B cell (primary cell): Measurements from ENCODE around the gene UNC5A. TPM values are rescaled to one million over a fixed set of nuclear protein-coding genes. Genes with fewer than 3 reads are reported as not detected.

ENCODE experiments used
- ATAC-seq: fragments of 200-7000 bp; cut with Tn5 transposase; one replicate; pipeline ENCODE4 v1.10.0; 2021; ENCODE audit warnings: low read depth, mild to moderate bottlenecking, moderate number of reproducible peaks, moderate library complexity
- CTCF ChIA-PET: fragments of 350-600 bp; sonication (Branson Sonifier 250); formaldehyde crosslinking; loops from one replicate; lab custom pipeline; 2021; ENCODE audit warnings: antibody characterized with exemption, inconsistent platforms; lab: Charles Lee
- POLR2A ChIA-PET: fragments of 350-600 bp; sonication (Branson Sonifier 250); formaldehyde crosslinking; loops from one replicate; lab custom pipeline; 2021; ENCODE audit warnings: antibody characterized with exemption; lab: Charles Lee
- DNase-seq: peaks from one replicate; pipeline ENCODE4 v3.0.0; 2013
- H2AFZ ChIP-seq: 2 replicates; pipeline ENCODE4 v1.6.1; 2012; ENCODE audit warnings: mild to moderate bottlenecking, low read depth, low read length; ENCODE audit not compliant: insufficient read depth, poor library complexity, severe bottlenecking
- H3K27ac ChIP-seq, 2 donors: 1 replicate in 1 of 2; 2 replicates in 1 of 2; pipeline ENCODE4 v1.5.1; 2012 to 2013; ENCODE audit warnings: low read length in 2 of 2, mild to moderate bottlenecking in 2 of 2, moderate library complexity in 1 of 2
- H3K27me3 ChIP-seq, 4 experiments: fragments of 200-600 bp in 1 of 4; sonication (generic) in 1 of 4; replicated peaks in 1 of 4; 1 replicate in 2 of 4; 2 replicates in 2 of 4; pipeline versions ENCODE4 v1.6.1 to v1.7.0; 2013 to 2016; ENCODE audit warnings: low read length in 3 of 4, mild to moderate bottlenecking in 2 of 4, mixed read lengths in 1 of 4, moderate library complexity in 1 of 4; ENCODE audit not compliant: insufficient read depth in 4 of 4, control insufficient read depth in 3 of 4; ENCODE audit errors: control extremely low read depth in 1 of 4
- H3K36me3 ChIP-seq, 2 experiments: replicated peaks in 1 of 2; 1 replicate in 1 of 2; 2 replicates in 1 of 2; pipeline versions ENCODE4 v1.6.1 to v1.7.1; 2013; ENCODE audit warnings: low read length in 1 of 2; ENCODE audit not compliant: insufficient read depth in 2 of 2, control insufficient read depth in 1 of 2; ENCODE audit errors: control extremely low read depth in 1 of 2, extremely low read depth in 1 of 2
- H3K4me1 ChIP-seq, 2 donors: fragments of 200-600 bp in 1 of 2; sonication (generic) in 1 of 2; 1 replicate in 1 of 2; 2 replicates in 1 of 2; pipeline versions ENCODE4 v1.5.1 to v1.6.1; 2013 to 2017; ENCODE audit warnings: low read length in 2 of 2; ENCODE audit not compliant: control insufficient read depth in 2 of 2, insufficient read depth in 2 of 2
- H3K4me2 ChIP-seq: replicated peaks from 2 replicates; pipeline ENCODE3; 2012; ENCODE audit warnings: mild to moderate bottlenecking, low read depth, low read length; ENCODE audit not compliant: poor library complexity, severe bottlenecking
- H3K4me3 ChIP-seq, 5 experiments: fragments of 200-600 bp in 1 of 5; sonication (generic) in 1 of 5; 1 replicate in 3 of 5; 2 replicates in 2 of 5; pipeline versions ENCODE4 v1.5.1 to v1.7.0; 2011 to 2016; ENCODE audit warnings: low read length in 4 of 5, mild to moderate bottlenecking in 4 of 5, low read depth in 2 of 5, control low read depth in 1 of 5, moderate library complexity in 1 of 5; ENCODE audit not compliant: insufficient read depth in 1 of 5; ENCODE audit errors: control extremely low read depth in 1 of 5, extremely low read depth in 1 of 5
- H3K79me2 ChIP-seq: fragments of 200-600 bp; sonication (generic); one replicate; pipeline ENCODE4 v1.6.0; 2016; ENCODE audit warnings: low read length; ENCODE audit not compliant: control insufficient read depth, insufficient read depth
- H3K9ac ChIP-seq: fragments of 200-600 bp; sonication (generic); 2 replicates; pipeline ENCODE4 v1.6.1; 2017; ENCODE audit warnings: mild to moderate bottlenecking, low read length, moderate library complexity
- H3K9me3 ChIP-seq, 3 donors: one replicate each; pipeline versions ENCODE4 v1.6.1 to v1.7.1; 2013; ENCODE audit warnings: low read length in 2 of 3; ENCODE audit not compliant: control insufficient read depth in 2 of 3, insufficient read depth in 1 of 3; ENCODE audit errors: control extremely low read depth in 1 of 3
- H4K20me1 ChIP-seq: 2 replicates; pipeline ENCODE4 v1.6.0; 2012; ENCODE audit warnings: mild to moderate bottlenecking, low read length; ENCODE audit not compliant: insufficient read depth, control insufficient read depth, poor library complexity, severe bottlenecking
- H3K27ac Mint-ChIP-seq: one replicate; pipeline ENCODE4 v1.8.0; 2021; ENCODE audit warnings: mixed read lengths
- H3K27me3 Mint-ChIP-seq: one replicate; pipeline ENCODE4 v1.8.0; 2021; ENCODE audit warnings: mixed read lengths
- H3K4me1 Mint-ChIP-seq: one replicate; pipeline ENCODE4 v1.8.0; 2021; ENCODE audit warnings: mixed read lengths
- H3K4me3 Mint-ChIP-seq: one replicate; pipeline ENCODE4 v1.8.0; 2021; ENCODE audit warnings: mixed read lengths
- H3K9me3 Mint-ChIP-seq: one replicate; pipeline ENCODE4 v1.8.0; 2022; ENCODE audit warnings: mixed read lengths; ENCODE audit not compliant: insufficient read depth
- EZH2 ChIP-seq: IDR thresholded peaks from 2 replicates; pipeline ENCODE4 v1.6.1; 2012; ENCODE audit warnings: borderline replicate concordance, low read depth, mild to moderate bottlenecking, moderate library complexity, low read length; ENCODE audit not compliant: insufficient read depth, poor library complexity, severe bottlenecking
- WGBS: methylation state at CpG from one replicate; pipeline ENCODE4 v1.1.5; 2013; ENCODE audit warnings: missing lambda C conversion rate; ENCODE audit not compliant: insufficient coverage; 5-methylcytosine and 5-hydroxymethylcytosine counted together
- intact Hi-C: fragments of 100-400 bp; cut with micrococcal nuclease; formaldehyde crosslinking; loops from one replicate; pipeline ENCODE4 v1.10.0; 2022
- polyA plus RNA-seq: library from polyadenylated mRNA; depleted of rRNA; stranded (reverse); fragments of >200 nt; gene quantifications from 2 replicates; pipeline ENCODE4 v1.2.3, GENCODE V29; 2012
- total RNA-seq, 2 donors: library from RNA; stranded (reverse); fragments of 120-200 nt in 1 of 2; gene quantifications; 1 replicate in 1 of 2; 2 replicates in 1 of 2; pipeline versions ENCODE4 v1.2.3 to v1.2.4, GENCODE V29; 2013 to 2022
- TF ChIP-seq, protein P1 (sequence below): fragments of 200-600 bp; IDR thresholded peaks from one replicate; pipeline ENCODE4 v1.8.0; 2022; ENCODE audit warnings: antibody characterized with exemption, mild to moderate bottlenecking

UNC5A gene
- total and polyA plus RNA-seq, 2 donors (not counting 1 experiment from before 2014, with no cell fraction given) = not detected

DNA sequence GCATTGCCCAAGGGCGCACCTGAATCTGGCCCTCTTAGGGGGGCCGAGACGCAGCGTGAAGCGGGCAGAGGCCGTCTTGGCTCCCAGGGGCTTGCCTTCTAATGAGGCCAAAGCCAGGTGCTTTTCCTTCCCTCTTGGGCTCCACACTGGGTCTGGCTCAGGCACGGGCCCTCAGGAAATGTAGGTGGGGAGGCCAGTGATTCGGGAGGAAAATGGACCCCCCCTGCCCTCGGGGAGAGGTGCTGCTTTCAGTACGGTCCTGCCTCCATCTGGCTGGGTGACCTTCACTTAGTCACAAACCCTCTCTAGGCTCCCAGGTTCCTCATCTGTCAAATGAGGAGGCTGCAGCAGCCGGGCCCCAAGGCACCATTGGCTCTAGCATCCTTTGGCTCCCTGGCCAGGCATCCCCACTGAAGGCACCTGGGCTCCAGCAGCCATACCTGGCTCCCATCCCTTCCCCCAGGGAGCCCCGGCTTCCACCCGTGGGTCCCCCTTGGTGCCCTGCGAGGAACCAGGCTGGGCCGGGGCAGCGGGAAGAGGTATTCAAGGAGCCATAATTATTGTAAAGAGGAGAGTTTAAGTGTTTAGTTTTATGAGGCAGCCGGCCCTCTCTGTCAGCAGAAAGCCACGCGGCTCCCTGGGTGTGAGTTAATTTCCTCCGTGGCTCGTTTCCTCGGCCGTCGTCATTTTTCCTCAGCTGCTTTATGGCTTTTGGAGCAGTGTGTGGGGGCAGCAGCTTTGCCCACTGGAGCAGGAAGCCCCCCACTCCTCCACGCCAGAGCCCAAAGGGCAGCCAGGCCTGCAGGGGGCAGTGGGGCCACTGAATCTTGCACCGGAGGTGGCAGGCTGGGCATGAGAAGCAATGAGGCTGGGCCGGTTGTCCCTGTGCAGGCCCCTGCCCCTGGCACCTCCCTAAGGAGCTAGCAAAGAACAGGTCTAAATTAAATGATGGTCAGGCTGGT lies 24.9 kb upstream of the UNC5A start:
- intact Hi-C loops = no loop called here
- Mint-ChIP-seq H3K27ac (no peak overlapping the region), H3K4me1 (no peaks in the 10 kb centered on the region), H3K27me3 (peaks cover 44% of the 10 kb centered on the region), H3K9me3 (no peaks in the 10 kb centered on the region), H3K4me3 (no peak overlapping the region)
- no peak for TF ChIP-seq EZH2
- TF ChIP-seq, protein P1, sequence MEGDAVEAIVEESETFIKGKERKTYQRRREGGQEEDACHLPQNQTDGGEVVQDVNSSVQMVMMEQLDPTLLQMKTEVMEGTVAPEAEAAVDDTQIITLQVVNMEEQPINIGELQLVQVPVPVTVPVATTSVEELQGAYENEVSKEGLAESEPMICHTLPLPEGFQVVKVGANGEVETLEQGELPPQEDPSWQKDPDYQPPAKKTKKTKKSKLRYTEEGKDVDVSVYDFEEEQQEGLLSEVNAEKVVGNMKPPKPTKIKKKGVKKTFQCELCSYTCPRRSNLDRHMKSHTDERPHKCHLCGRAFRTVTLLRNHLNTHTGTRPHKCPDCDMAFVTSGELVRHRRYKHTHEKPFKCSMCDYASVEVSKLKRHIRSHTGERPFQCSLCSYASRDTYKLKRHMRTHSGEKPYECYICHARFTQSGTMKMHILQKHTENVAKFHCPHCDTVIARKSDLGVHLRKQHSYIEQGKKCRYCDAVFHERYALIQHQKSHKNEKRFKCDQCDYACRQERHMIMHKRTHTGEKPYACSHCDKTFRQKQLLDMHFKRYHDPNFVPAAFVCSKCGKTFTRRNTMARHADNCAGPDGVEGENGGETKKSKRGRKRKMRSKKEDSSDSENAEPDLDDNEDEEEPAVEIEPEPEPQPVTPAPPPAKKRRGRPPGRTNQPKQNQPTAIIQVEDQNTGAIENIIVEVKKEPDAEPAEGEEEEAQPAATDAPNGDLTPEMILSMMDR = no peak
- no peak overlapping the region for H3K27ac ChIP-seq
- CTCF ChIA-PET = no interaction called here
- H3K27me3 ChIP-seq = peaks cover 0 to 18% (median under 1%) of the 10 kb centered on the region in 4 experiments
- no peaks in the 10 kb centered on the region for H3K79me2 ChIP-seq
- H2AFZ ChIP-seq = no peak overlapping the region
- H3K36me3 ChIP-seq = no peaks in the 10 kb centered on the region
- no peak overlapping the region for H3K4me3 ChIP-seq
- ATAC-seq = no peak
- 60% methylated on average over 23 of the region's 27 CpGs for WGBS
- no peaks in the 10 kb centered on the region for H4K20me1 ChIP-seq
- DNase-seq = no peak
- no peak overlapping the region for H3K9ac ChIP-seq
- POLR2A ChIA-PET = no interaction called here
- no peaks in the 10 kb centered on the region for H3K4me1 ChIP-seq
- H3K9me3 ChIP-seq = peaks cover 0 to 3% (median 0%) of the 10 kb centered on the region in 3 donors
- H3K4me2 ChIP-seq = no peak overlapping the region

DNA sequence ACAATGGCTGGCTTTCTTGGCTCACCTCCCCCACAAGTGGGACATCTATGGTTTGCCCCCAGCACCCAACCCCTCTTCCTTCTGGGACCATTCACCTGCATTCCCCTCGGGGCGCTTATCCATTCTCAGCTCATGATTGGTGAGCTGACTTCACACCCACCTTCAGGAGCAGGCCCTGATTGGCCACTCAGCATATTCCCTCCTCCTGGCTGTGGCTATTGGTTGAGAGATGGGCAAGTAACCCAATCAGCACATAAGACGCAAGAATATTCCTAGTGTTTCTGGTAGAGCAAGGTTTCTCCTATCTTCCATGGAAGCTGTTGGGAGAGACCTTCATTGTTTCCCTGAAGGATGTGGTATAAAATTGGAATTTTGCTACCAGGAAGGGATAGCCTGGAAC lies 22.7 kb upstream of the UNC5A start:
- TF ChIP-seq, protein P1 = no peak
- TF ChIP-seq EZH2 = no peak
- no peak overlapping the region for H3K4me3 Mint-ChIP-seq
- H3K4me3 ChIP-seq = no peak overlapping the region
- ChIA-PET CTCF (no interaction called here), POLR2A (no interaction called here)
- peaks cover 0 to 3% (median 0%) of the 10 kb centered on the region in 3 donors for H3K9me3 ChIP-seq
- no peak overlapping the region for H3K27ac ChIP-seq
- H3K27me3 Mint-ChIP-seq = peaks cover 41% of the 10 kb centered on the region
- H3K9ac ChIP-seq = no peak overlapping the region
- no peak overlapping the region for H2AFZ ChIP-seq
- H4K20me1 ChIP-seq = no peaks in the 10 kb centered on the region
- H3K4me2 ChIP-seq = no peak overlapping the region
- H3K27me3 ChIP-seq = peaks cover 0 to 18% (median 2%) of the 10 kb centered on the region in 4 experiments
- H3K4me1 ChIP-seq = no peaks in the 10 kb centered on the region
- no peaks in the 10 kb centered on the region for H3K4me1 Mint-ChIP-seq
- WGBS = 83% methylated on average over 1 of the region's 3 CpGs
- ATAC-seq (no peak), DNase-seq (no peak)
- no peak overlapping the region for H3K27ac Mint-ChIP-seq
- no peaks in the 10 kb centered on the region for H3K79me2 ChIP-seq
- no peaks in the 10 kb centered on the region for H3K36me3 ChIP-seq
- intact Hi-C loops = no loop called here
- no peaks in the 10 kb centered on the region for H3K9me3 Mint-ChIP-seq
